Liver (tissue), 9 donors: Measurements from ENCODE around the gene ARHGAP27. TPM values are rescaled to one million over a fixed set of nuclear protein-coding genes. Genes with fewer than 3 reads are reported as not detected.

Experiments used
- DNase-seq: peaks from one replicate; pipeline ENCODE4 v3.0.0-alpha.2; 2017; ENCODE audit warnings: low spot score
- H3K27ac ChIP-seq, 2 donors: one replicate each; pipeline ENCODE4 v1.7.0; 2013; ENCODE audit warnings: inconsistent platforms in 2 of 2, low read length in 2 of 2, control low read depth in 1 of 2, low read depth in 1 of 2, mild to moderate bottlenecking in 1 of 2
- H3K27me3 ChIP-seq, 4 donors: one replicate each; pipeline versions ENCODE4 v1.6.1 to v1.7.0; 2013; ENCODE audit warnings: low read length in 3 of 4, inconsistent platforms in 1 of 4, mild to moderate bottlenecking in 1 of 4, moderate library complexity in 1 of 4; ENCODE audit not compliant: control insufficient read depth in 4 of 4, insufficient read depth in 4 of 4
- H3K36me3 ChIP-seq, 4 donors: one replicate each; pipeline versions ENCODE4 v1.6.1 to v1.7.0; 2013; ENCODE audit warnings: low read length in 3 of 4, mild to moderate bottlenecking in 3 of 4, low read depth in 1 of 4, moderate library complexity in 1 of 4; ENCODE audit not compliant: control insufficient read depth in 4 of 4, insufficient read depth in 3 of 4
- H3K4me1 ChIP-seq, 4 donors: one replicate each; pipeline versions ENCODE4 v1.6.1 to v1.7.0; 2013; ENCODE audit warnings: low read length in 3 of 4, mild to moderate bottlenecking in 3 of 4, moderate library complexity in 1 of 4; ENCODE audit not compliant: control insufficient read depth in 4 of 4, insufficient read depth in 4 of 4
- H3K4me3 ChIP-seq, 3 donors: one replicate each; pipeline versions ENCODE4 v1.6.1 to v1.7.0; 2013; ENCODE audit warnings: low read length in 3 of 3, control low read depth in 1 of 3, low read depth in 1 of 3, mild to moderate bottlenecking in 1 of 3
- H3K9ac ChIP-seq, 2 donors: one replicate each; pipeline ENCODE4 v1.7.0; 2013; ENCODE audit warnings: low read length in 2 of 2, mild to moderate bottlenecking in 2 of 2, moderate library complexity in 2 of 2, control low read depth in 1 of 2, low read depth in 1 of 2
- H3K9me3 ChIP-seq, 4 donors: one replicate each; pipeline versions ENCODE4 v1.6.1 to v1.7.0; 2013; ENCODE audit warnings: low read length in 3 of 4; ENCODE audit not compliant: control insufficient read depth in 4 of 4
- EGR1 ChIP-seq, 2 donors: IDR thresholded peaks; 2 replicates each; pipeline ENCODE4 v1.6.1; 2016 to 2018; ENCODE audit warnings: antibody characterized with exemption in 2 of 2, low read depth in 2 of 2
- FOXA1 ChIP-seq: IDR thresholded peaks from 2 replicates; pipeline ENCODE4 v1.6.1; 2016; ENCODE audit warnings: antibody characterized with exemption
- FOXA2 ChIP-seq: IDR thresholded peaks from 2 replicates; pipeline ENCODE4 v1.6.1; 2016; ENCODE audit warnings: antibody characterized with exemption
- GABPA ChIP-seq, 2 donors: IDR thresholded peaks in 1 of 2; conservative IDR thresholded peaks in 1 of 2; 2 replicates each; pipeline ENCODE4 v1.6.1; 2016; ENCODE audit warnings: antibody characterized with exemption in 2 of 2, mild to moderate bottlenecking in 1 of 2, moderate library complexity in 1 of 2
- HNF4A ChIP-seq, 2 donors: conservative IDR thresholded peaks; 2 replicates each; pipeline ENCODE4 v1.6.1; 2016; ENCODE audit warnings: antibody characterized with exemption in 2 of 2, mild to moderate bottlenecking in 2 of 2
- HNF4G ChIP-seq: IDR thresholded peaks from 2 replicates; pipeline ENCODE4 v1.6.1; 2016; ENCODE audit warnings: antibody characterized with exemption
- JUND ChIP-seq, 2 donors: IDR thresholded peaks; 2 replicates each; pipeline ENCODE4 v1.6.1; 2016; ENCODE audit warnings: antibody characterized with exemption in 2 of 2
- NR2F2 ChIP-seq: IDR thresholded peaks from 2 replicates; pipeline ENCODE4 v1.6.1; 2016; ENCODE audit warnings: antibody characterized with exemption
- RAD21 ChIP-seq, 2 donors: IDR thresholded peaks; 2 replicates each; pipeline ENCODE4 v1.6.1; 2016; ENCODE audit warnings: antibody characterized with exemption in 2 of 2, mild to moderate bottlenecking in 2 of 2
- RXRA ChIP-seq, 2 donors: IDR thresholded peaks; 2 replicates each; pipeline ENCODE4 v1.6.1; 2017 to 2018; ENCODE audit warnings: antibody characterized with exemption in 2 of 2, mild to moderate bottlenecking in 1 of 2
- SP1 ChIP-seq: IDR thresholded peaks from 2 replicates; pipeline ENCODE4 v1.6.1; 2018; ENCODE audit warnings: antibody characterized with exemption, mild to moderate bottlenecking
- TAF1 ChIP-seq: conservative IDR thresholded peaks from 2 replicates; pipeline ENCODE4 v1.6.1; 2016; ENCODE audit warnings: antibody characterized with exemption, mild to moderate bottlenecking
- YY1 ChIP-seq: IDR thresholded peaks from 2 replicates; pipeline ENCODE4 v1.6.1; 2016; ENCODE audit warnings: antibody characterized with exemption, mild to moderate bottlenecking
- WGBS: extraction: QIAGEN DNeasy Blood & Tissue Kit; methylation state at CpG from one replicate; pipeline ENCODE4 v1.1.7; 2013; 5-methylcytosine and 5-hydroxymethylcytosine counted together
- polyA plus RNA-seq, 2 donors: library from polyadenylated mRNA; stranded (reverse) in 1 of 2; unstranded in 1 of 2; fragments of 200-250 nt in 1 of 2; fragments of >200 nt in 1 of 2; fragmentation: Nextera tagmentation in 1 of 2; extraction: Ambion mirVana in 1 of 2; gene quantifications; one replicate each; pipeline versions ENCODE4 v1.2.1 to v1.2.3, GENCODE V29; 2013 to 2015
- total RNA-seq, 2 donors: library from RNA; depleted of rRNA; stranded (reverse); fragments of >200 nt; gene quantifications; one replicate each; pipeline ENCODE4 v1.2.3, GENCODE V29; 2014
- TF ChIP-seq, protein P1 (sequence below): fragments of 150-350 bp; IDR thresholded peaks from 2 replicates; pipeline ENCODE4 v1.5.1; 2017; ENCODE audit warnings: improper control_type of control experiment, low read depth, low read length; ENCODE audit not compliant: missing input control
- TF ChIP-seq, protein P2 (sequence below): IDR thresholded peaks from 2 replicates; pipeline ENCODE4 v1.6.1; 2016; ENCODE audit warnings: antibody characterized with exemption
- TF ChIP-seq, protein P3 (sequence below): IDR thresholded peaks from 2 replicates; pipeline ENCODE4 v1.6.1; 2016; ENCODE audit warnings: antibody characterized with exemption
- TF ChIP-seq, protein P4 (sequence below): IDR thresholded peaks from 2 replicates; pipeline ENCODE4 v1.6.1; 2016; ENCODE audit warnings: antibody characterized with exemption
- TF ChIP-seq, protein P5 (sequence below): IDR thresholded peaks from 2 replicates; pipeline ENCODE4 v1.6.1; 2016; ENCODE audit warnings: antibody characterized with exemption, mild to moderate bottlenecking
- donor health status: healthy.
- donor health status: healthy.
- donor health status: healthy.
- donor health status: healthy.
- donor health status: healthy.

ARHGAP27 gene
- total and polyA plus RNA-seq, 4 donors: 1.8 to 10.9 (median 7.8) TPM

DNA sequence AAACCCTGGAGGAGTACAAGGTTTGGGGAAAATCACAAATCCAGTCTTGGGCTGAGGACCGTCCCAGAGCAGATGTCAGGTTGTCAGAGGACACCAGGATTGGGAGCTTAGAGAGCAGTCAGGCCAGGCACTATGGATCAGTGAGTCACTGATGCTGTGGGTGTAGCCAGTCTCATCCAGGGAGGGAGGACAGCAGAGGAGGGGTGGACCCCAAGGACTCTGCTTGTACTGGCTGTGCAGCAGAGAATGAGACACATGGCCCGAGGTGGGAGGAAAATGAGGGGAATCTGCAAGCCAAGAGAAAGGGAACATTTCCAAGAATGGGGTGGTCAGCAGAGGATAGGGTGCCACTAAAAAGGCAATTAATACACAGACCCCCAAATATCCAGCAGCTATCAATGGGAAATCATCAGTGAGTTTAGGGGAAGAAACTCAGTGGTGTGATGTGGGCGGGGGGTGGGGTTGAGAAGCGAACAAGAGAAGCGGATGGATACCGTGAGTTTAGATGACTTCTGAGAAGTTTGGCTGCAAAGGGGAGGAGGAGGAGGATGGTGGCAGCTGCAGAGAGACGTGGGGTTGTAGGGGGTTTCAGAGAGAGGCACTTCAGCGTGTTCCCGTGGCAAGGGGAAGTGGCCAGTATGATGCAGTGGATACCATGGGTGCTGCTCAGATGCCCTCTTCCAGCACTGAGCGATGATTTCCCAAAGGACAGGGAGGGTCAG lies 43.9 kb downstream of the ARHGAP27 start:
- H3K9me3 ChIP-seq: no peaks in the 10 kb centered on the region
- TF ChIP-seq FOXA2: no peak
- no peak for TF ChIP-seq JUND (IDR thresholded peaks at IDR 0.05)
- no peak for TF ChIP-seq RAD21 (IDR thresholded peaks at IDR 0.05)
- no peak for TF ChIP-seq HNF4G
- TF ChIP-seq, protein P1, sequence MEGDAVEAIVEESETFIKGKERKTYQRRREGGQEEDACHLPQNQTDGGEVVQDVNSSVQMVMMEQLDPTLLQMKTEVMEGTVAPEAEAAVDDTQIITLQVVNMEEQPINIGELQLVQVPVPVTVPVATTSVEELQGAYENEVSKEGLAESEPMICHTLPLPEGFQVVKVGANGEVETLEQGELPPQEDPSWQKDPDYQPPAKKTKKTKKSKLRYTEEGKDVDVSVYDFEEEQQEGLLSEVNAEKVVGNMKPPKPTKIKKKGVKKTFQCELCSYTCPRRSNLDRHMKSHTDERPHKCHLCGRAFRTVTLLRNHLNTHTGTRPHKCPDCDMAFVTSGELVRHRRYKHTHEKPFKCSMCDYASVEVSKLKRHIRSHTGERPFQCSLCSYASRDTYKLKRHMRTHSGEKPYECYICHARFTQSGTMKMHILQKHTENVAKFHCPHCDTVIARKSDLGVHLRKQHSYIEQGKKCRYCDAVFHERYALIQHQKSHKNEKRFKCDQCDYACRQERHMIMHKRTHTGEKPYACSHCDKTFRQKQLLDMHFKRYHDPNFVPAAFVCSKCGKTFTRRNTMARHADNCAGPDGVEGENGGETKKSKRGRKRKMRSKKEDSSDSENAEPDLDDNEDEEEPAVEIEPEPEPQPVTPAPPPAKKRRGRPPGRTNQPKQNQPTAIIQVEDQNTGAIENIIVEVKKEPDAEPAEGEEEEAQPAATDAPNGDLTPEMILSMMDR: no peak
- TF ChIP-seq, protein P2, sequence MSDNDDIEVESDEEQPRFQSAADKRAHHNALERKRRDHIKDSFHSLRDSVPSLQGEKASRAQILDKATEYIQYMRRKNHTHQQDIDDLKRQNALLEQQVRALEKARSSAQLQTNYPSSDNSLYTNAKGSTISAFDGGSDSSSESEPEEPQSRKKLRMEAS: no peak
- no peak for TF ChIP-seq RXRA (IDR thresholded peaks at IDR 0.05)
- TF ChIP-seq YY1: no peak
- no peak for TF ChIP-seq EGR1 (IDR thresholded peaks at IDR 0.05; ENCODE audit: low read depth in 2 of 2)
- TF ChIP-seq, protein P3, sequence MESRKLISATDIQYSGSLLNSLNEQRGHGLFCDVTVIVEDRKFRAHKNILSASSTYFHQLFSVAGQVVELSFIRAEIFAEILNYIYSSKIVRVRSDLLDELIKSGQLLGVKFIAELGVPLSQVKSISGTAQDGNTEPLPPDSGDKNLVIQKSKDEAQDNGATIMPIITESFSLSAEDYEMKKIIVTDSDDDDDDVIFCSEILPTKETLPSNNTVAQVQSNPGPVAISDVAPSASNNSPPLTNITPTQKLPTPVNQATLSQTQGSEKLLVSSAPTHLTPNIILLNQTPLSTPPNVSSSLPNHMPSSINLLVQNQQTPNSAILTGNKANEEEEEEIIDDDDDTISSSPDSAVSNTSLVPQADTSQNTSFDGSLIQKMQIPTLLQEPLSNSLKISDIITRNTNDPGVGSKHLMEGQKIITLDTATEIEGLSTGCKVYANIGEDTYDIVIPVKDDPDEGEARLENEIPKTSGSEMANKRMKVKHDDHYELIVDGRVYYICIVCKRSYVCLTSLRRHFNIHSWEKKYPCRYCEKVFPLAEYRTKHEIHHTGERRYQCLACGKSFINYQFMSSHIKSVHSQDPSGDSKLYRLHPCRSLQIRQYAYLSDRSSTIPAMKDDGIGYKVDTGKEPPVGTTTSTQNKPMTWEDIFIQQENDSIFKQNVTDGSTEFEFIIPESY: no peak
- no peak for TF ChIP-seq SP1
- no peak overlapping the region for H3K4me3 ChIP-seq
- DNase-seq: no peak
- peaks cover 0 to 16% (median 13%) of the 10 kb centered on the region in 4 donors for H3K4me1 ChIP-seq
- H3K27ac ChIP-seq: no peak overlapping the region
- WGBS: 79% methylated on average over 10 of the region's 10 CpGs
- H3K9ac ChIP-seq: no peak overlapping the region
- no peaks in the 10 kb centered on the region for H3K36me3 ChIP-seq
- no peaks in the 10 kb centered on the region for H3K27me3 ChIP-seq

DNA sequence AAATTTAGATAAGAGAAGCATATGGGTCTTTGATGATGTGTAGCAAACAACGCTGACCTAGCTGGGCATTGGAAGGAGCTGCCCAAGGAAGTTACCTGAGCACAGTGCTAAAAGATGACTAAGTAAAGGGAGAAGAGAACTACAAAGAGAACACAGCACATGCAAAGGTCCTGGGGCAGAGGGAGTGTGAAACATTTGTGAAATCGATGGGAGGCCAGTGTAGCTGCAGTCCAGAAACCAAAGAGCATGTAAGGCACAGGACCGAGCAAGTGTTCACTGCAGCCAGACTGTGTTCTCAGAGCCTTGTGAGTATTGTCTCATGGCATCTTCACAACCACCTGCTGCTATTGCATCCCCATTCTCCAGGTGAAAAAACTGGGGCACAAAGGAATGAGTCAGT lies 44.9 kb downstream of the ARHGAP27 start:
- no peak for DNase-seq
- 95% methylated on average over 3 of the region's 3 CpGs for WGBS
- TF ChIP-seq, protein P4, sequence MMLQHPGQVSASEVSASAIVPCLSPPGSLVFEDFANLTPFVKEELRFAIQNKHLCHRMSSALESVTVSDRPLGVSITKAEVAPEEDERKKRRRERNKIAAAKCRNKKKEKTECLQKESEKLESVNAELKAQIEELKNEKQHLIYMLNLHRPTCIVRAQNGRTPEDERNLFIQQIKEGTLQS: no peak
- TF ChIP-seq, protein P1: no peak
- TF ChIP-seq, protein P2: no peak
- no peak for TF ChIP-seq TAF1
- no peak for TF ChIP-seq YY1
- no peak for TF ChIP-seq SP1
- TF ChIP-seq EGR1 (IDR thresholded peaks at IDR 0.05; ENCODE audit: low read depth in 2 of 2): no peak
- TF ChIP-seq RXRA (IDR thresholded peaks at IDR 0.05): no peak
- no peak for TF ChIP-seq JUND (IDR thresholded peaks at IDR 0.05)
- TF ChIP-seq, protein P5, sequence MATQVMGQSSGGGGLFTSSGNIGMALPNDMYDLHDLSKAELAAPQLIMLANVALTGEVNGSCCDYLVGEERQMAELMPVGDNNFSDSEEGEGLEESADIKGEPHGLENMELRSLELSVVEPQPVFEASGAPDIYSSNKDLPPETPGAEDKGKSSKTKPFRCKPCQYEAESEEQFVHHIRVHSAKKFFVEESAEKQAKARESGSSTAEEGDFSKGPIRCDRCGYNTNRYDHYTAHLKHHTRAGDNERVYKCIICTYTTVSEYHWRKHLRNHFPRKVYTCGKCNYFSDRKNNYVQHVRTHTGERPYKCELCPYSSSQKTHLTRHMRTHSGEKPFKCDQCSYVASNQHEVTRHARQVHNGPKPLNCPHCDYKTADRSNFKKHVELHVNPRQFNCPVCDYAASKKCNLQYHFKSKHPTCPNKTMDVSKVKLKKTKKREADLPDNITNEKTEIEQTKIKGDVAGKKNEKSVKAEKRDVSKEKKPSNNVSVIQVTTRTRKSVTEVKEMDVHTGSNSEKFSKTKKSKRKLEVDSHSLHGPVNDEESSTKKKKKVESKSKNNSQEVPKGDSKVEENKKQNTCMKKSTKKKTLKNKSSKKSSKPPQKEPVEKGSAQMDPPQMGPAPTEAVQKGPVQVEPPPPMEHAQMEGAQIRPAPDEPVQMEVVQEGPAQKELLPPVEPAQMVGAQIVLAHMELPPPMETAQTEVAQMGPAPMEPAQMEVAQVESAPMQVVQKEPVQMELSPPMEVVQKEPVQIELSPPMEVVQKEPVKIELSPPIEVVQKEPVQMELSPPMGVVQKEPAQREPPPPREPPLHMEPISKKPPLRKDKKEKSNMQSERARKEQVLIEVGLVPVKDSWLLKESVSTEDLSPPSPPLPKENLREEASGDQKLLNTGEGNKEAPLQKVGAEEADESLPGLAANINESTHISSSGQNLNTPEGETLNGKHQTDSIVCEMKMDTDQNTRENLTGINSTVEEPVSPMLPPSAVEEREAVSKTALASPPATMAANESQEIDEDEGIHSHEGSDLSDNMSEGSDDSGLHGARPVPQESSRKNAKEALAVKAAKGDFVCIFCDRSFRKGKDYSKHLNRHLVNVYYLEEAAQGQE: no peak
- TF ChIP-seq HNF4A (conservative IDR thresholded peaks at IDR 0.05): no peak
- TF ChIP-seq, protein P3: no peak
- TF ChIP-seq FOXA1: no peak
- no peak for TF ChIP-seq NR2F2
- no peak for TF ChIP-seq HNF4G
- no peak for TF ChIP-seq RAD21 (IDR thresholded peaks at IDR 0.05)
- no peak for TF ChIP-seq FOXA2
- TF ChIP-seq GABPA (IDR thresholded peaks at IDR 0.05 in 1 of 2, conservative IDR thresholded peaks at IDR 0.05 in 1 of 2): no peak

More for the DNA sequence above, 44.9 kb downstream of the ARHGAP27 start:
- Histone ChIP-seq H3K4me1 (peaks cover 0 to 16% (median 13%) of the 10 kb centered on the region in 4 donors), H3K27me3 (no peaks in the 10 kb centered on the region), H3K9me3 (no peaks in the 10 kb centered on the region), H3K27ac (no peak overlapping the region), H3K4me3 (no peak overlapping the region), H3K36me3 (no peaks in the 10 kb centered on the region), H3K9ac (no peak overlapping the region)
